Tracheal epithelial cell (primary cell): ENCODE measurements around the gene VAMP8. TPM values are rescaled to one million over a fixed set of nuclear protein-coding genes. Genes with fewer than 3 reads are reported as not detected.

ENCODE experiments used
- total RNA-seq: library from RNA; depleted of rRNA; stranded (reverse); fragments of >200 nt; gene quantifications from 2 replicates; pipeline ENCODE4 v1.2.1, GENCODE V29; 2014

VAMP8 gene
- 36.2 and 42.2 TPM in 2 replicates for total RNA-seq

DNA sequence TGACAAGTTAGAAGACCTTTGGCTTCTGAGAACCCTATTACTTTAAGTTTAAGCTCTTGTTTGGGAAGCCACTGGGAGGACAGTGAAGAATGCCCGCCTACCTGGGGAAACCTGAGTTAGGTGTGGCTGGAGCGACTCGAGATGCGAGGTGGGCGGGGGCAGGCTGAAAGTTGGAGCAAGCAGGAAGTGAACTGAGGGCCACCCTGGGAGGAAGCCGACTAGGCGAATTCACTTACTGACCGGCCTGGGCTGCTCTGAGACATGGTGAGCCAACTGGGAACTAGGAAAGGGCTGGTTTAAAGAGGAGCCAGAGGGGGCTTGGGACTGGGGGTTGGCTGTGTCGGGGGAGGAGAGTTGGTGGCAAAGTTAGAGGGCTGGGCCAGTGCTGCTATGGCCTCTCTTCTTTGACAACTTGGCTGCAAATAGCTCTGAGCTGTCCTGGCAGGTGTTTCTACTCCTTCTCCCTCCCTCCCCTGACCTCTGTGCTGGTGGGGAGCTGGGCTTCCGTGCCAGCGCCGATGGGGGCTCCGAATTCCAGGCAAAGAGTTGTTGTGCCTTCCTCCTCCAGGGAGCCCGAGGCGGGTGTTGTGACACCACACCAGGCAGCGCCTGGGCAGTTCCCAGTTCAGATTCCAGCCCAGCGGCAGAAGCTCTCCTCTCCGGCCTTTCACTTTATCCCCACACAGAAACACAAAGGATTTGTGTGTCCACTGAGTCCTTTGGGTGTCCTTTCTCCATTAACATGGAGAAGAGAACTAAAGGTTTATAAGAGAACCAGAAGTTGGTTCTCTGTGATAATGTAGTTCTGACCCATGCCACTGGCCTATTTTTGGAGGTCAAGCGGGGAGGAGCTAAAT is at the start of gene VAMP8:
TSS of gene VAMP8 (plus strand) at position 201 of the 857 bp plus-strand sequence. CDS start at position 262, 61 bp downstream.

DNA sequence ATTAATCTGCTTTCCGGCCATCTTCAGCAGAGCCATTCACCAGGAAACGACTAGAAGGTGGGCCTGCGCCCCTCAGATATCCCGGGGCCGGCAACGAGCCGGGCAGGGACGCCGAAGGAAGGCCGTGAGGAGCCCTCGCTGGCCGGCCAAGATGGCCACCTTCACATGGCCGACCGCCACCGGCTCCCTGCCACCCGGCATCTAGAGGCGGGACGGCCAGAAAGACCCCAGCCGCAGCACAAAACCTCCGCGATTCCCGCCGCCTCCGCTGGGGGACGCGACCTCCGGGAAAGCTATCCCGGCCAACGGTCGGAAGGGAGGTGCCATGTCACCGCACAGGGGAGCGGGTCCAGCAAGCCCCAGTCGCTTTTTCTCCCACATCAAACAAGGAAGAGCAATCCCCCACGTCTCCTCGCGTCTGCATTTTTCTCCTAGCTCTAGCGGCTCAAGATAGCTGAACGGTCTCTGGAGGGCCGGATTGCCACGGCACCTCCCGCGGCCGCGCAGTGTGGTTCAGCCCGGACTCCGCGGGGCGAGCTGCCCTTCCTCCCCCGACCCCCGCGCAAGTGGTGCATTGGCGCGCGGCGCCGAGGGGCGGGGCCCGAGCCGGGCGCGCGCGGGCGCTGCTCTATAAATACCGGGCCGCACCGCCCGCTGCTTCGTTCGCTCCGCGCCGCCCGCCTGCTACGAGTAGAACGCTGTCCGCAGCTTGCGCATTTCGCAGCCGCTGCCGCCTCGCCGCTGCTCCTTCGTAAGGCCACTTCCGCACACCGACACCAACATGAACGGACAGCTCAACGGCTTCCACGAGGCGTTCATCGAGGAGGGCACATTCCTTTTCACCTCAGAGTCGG is 38.7 kb upstream of the VAMP8 start, which contains the start of gene MAT2A:
TSS of gene MAT2A (plus strand) at position 662 of the 854 bp plus-strand sequence. CDS start at position 782, 120 bp downstream.

DNA sequence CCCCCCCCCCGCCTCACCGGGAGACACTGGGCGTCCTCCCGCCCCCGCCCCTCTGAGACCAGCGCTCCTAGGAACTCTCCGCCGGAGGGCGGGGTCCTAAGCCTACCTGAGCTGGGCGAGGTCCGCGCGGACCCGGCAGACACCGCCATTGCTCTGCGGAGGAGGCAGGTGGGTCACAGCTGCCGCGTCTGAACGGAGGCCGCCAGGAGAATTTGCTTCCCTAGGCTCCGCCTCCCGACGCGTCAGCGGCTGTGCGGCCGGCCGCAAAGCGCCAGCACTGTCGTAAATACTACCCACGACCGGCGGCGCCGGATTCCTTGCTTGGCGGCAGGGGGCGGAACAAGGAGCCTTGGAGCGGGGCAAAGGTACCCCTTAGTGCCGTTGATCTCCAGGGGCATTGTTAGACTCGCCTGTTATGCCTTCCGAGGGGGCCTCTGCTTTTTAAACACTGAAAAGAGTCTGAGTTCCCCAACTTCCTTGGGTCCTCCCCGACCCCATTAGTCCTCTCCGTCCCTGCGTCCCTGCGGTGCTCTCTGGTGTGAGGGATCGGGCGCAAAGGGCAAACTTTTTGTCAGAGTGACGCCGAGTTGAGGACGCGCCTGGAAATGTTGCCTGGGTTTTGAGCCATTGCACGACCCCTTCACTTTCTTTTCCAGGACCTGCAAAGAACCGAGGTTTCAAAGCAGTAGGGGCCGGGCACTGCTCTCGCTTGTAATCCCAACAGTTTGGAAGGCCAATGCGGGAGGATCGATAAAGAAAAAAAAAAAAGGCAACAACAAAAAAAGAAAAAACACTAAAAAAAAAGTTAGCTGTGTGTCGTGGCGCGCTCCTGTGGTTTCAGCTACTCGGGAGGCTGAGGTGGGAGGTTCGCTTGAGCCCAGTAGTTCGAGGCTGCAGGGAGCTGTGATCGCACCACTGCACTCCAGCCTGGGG is 15.8 kb upstream of the VAMP8 start, which contains the start of gene GGCX:
TSS of gene GGCX (minus strand) at position 214 of the 933 bp plus-strand sequence. CDS start at position 149, 65 bp downstream.

DNA sequence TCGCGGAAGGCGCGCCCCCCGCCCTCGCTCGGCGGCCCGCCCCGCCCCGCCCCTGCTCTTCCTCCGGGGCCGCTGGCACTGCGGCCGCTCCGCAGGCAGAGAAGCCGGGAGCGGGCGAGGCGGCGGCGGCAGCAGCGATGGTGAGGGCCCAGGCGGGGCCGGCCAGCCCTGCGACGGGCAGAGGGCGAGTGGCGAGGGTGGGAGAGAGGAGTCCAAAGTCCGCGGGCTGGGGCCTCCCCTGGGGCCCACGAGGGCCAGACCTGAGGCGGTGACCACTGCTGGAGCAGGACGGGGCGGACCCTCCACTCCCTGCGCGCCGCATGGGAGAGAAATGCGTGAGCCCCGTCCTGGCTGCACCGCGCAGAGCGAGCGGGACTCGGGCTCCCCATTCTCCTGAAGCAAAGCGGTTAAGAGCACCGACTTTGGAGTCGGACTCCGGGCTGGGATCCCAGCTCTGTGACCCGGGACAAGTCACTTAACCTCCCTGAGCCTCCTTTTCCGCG is 7.0 kb downstream of the VAMP8 start, which contains the start of gene VAMP5:
TSS of gene VAMP5 (plus strand) at position 78 of the 503 bp plus-strand sequence. CDS start at position 138, 60 bp downstream.

DNA sequence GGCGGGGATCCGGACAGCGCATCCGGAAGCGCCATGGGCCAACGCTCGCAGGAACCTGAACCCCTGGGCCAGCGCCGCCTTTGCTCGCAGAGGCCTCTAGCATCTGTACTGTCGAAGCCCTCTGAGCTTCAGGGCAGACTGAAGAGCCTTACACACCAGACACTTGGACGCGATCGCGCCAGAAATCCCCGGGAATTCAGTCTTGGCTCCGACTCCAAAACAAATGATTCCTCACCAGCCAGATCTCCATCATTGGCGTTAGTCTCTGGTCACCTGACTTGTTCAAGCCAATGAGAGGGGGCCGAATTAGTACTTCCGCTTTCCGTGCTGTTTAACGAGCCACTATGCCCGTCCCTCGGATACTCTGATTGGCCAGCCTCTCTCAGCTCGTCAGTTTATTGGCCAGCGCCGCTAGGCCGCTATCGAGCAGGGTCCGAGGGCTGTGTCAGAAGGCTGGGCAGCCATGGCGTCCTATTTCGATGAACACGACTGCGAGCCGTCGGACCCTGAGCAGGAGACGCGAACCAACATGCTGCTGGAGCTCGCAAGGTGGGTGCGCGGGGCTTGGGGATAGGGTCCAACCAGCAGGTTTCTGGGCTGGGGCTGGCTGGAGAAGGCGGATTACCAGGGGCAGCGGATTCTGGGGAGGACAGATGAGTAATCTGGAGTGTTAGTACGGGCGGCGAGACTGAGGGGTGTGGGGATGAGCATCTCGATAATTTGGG is 18.1 kb downstream of the VAMP8 start, which contains the start of gene RNF181:
TSS of gene RNF181 (plus strand) at position 445 of the 725 bp plus-strand sequence. CDS start at position 464, 19 bp downstream.

DNA sequence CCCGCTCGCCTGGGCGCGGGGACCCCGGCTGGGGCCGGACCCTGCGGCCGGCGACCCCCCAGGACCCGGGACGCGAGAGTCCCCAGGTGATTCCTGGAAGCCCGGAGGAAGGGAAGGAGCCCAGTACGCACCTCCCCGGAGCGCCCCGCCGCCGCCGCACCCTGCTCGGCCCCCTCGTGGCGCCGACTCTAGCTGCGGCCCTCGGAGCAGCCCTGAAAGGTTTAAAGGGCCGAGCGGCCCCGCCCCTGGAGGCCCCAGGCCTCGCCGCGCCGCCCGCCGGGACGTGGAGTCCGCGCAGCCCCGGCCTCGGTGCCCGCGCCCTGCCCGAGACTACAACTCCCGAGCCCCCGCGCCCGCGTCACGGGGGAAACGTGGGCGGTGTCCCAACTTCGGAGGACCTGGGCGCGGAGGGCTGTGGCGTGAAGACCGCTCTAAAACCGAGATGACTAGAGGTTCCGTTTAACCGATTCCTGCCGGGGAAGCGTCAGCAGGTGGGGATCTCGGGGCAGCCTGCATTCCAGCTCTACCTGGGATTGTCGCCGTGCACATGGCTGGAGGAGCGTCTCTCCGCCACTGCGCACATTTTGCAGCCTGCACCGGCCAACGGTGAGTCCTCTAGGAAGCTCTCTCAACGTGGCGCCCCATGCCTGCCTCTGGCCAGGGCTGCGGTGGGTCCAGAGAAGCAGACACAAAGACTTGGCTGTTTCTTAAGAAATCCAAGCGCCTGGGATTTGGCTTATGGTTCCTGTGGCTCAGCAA is 25.3 kb downstream of the VAMP8 start, which contains the start of gene TMEM150A:
TSS of gene TMEM150A (minus strand) at position 223 of the 759 bp plus-strand sequence. CDS start 750 bp downstream, outside the sequence.

DNA sequence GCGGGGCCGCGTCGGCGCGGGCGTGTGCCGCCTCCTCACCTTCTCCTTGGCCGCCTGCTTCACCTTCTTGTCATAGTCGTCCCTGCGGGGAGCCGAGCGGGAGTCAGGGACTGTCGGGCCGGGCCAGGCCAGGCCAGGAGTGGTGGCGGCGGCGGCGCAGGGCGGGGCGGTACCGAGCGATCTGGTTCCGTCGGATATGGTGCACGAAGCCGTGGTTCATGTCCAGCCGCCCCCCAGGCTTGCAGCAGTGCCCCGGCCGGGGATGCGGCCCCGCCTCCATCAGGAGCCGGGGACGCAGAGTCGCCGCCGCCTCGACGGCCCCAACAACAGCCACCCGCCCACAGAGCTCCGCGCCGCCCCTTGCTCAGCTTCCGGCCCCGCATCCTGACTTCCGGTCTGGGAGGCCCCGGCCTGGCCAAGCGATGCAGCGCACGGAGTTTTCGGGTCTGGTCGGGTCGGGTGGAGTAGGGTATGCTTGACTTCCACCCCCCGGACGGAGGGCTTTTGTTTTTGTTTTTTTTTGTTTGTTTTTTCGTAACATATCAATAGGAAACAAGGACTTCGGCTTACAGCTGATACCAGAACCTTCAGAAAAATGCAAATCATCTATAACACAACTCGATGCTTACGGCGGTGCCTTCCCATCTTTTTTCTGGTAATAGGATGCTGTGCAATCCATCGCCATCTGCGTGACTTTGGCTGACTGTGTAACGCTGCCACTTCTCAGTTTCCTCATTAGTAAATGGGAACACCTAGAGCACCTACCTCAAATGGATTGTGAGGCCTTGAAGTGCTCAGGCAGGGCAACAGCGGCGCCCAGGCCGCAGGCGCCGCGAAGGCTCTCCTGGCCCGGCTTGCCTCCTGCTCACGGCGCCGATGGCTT is 34.6 kb downstream of the VAMP8 start, which contains the start of gene C2orf68:
TSS of gene C2orf68 (minus strand) at position 362 of the 883 bp plus-strand sequence. CDS start at position 280, 82 bp downstream.

Other genes with a start within 250 kb of the VAMP8 start
- 34.7 and 61.4 TPM in 2 replicates for gene TGOLN2, start 249.6 kb upstream of the VAMP8 start, total RNA-seq
- 104 and 108 TPM in 2 replicates for gene RETSAT, start 223.1 kb upstream of the VAMP8 start, total RNA-seq
- gene ELMOD3, start 222.8 kb upstream of the VAMP8 start, total RNA-seq: 7.7 and 15.6 TPM in 2 replicates
- gene CAPG, start 167.2 kb upstream of the VAMP8 start, total RNA-seq: 625 and 657 TPM in 2 replicates
- gene SH2D6, start 158.9 kb upstream of the VAMP8 start, total RNA-seq: not detected in 2 replicates
- 49.4 and 75.9 TPM in 2 replicates for gene MAT2A, start 38.4 kb upstream of the VAMP8 start, total RNA-seq
- gene GGCX, start 16.1 kb upstream of the VAMP8 start, total RNA-seq: 27.3 and 35.4 TPM in 2 replicates
- gene VAMP5, start 6.8 kb downstream of the VAMP8 start, total RNA-seq: 4.1 TPM in 1 of 2 replicates, not detected in the other
- 221 and 249 TPM in 2 replicates for gene RNF181, start 18.2 kb downstream of the VAMP8 start, total RNA-seq
- gene TMEM150A, start 25.1 kb downstream of the VAMP8 start, total RNA-seq: 10.7 and 12.8 TPM in 2 replicates
- 16.0 and 20.0 TPM in 2 replicates for gene C2orf68, start 34.5 kb downstream of the VAMP8 start, total RNA-seq
- gene USP39, start 38.6 kb downstream of the VAMP8 start, total RNA-seq: 32.8 and 36.4 TPM in 2 replicates
- not detected in 2 replicates for gene SFTPB, start 90.6 kb downstream of the VAMP8 start, total RNA-seq
- gene GNLY, start 116.8 kb downstream of the VAMP8 start, total RNA-seq: not detected in 2 replicates
- 0.96 TPM in 1 of 2 replicates, not detected in the other for gene ATOH8, start 176.4 kb downstream of the VAMP8 start, total RNA-seq